K562 (cell line): Measurements from ENCODE around the gene RGS7.

ENCODE experiments used
- ATF4 ChIP-seq: fragments of 450-650 bp; formaldehyde crosslinking; IDR thresholded peaks from 2 replicates; pipeline ENCODE4 v1.4.0; 2022; ENCODE audit warnings: mild to moderate bottlenecking, moderate library complexity
- ELF1 ChIP-seq: fragments of 200-800 bp; sonication (Bioruptor generic); IDR thresholded peaks from 2 replicates; pipeline ENCODE4 v1.6.1; 2016; ENCODE audit warnings: missing genetic modification characterization, missing compliant biosample characterization
- EP300 ChIP-seq: IDR thresholded peaks from 2 replicates; pipeline ENCODE4 v1.6.1; 2012; ENCODE audit warnings: low read length, improper control_type of control experiment
- HIVEP1 ChIP-seq: fragments of 250-450 bp; sonication (Bioruptor Pico); IDR thresholded peaks from 2 replicates; pipeline ENCODE4 v1.4.0; 2020; ENCODE audit warnings: mild to moderate bottlenecking
- MAFF ChIP-seq: IDR thresholded peaks from 2 replicates; pipeline ENCODE4 v1.6.1; 2012; ENCODE audit warnings: low read length, improper control_type of control experiment
- MTA1 ChIP-seq: fragments of 450-650 bp; IDR thresholded peaks from 2 replicates; pipeline ENCODE4 v1.6.1; 2017; ENCODE audit warnings: borderline replicate concordance
- MYC ChIP-seq, 2 experiments: fragments of 250-450 bp in 1 of 2; sonication (Bioruptor Pico) in 1 of 2; IDR thresholded peaks; 2 replicates each; pipeline versions ENCODE4 v1.5.1 to v1.6.1; 2012 to 2021; ENCODE audit warnings: low read depth in 2 of 2, borderline replicate concordance in 1 of 2, improper control_type of control experiment in 1 of 2, low read length in 1 of 2, mild to moderate bottlenecking in 1 of 2, moderate library complexity in 1 of 2
- NFIX ChIP-seq: fragments of 250-450 bp; sonication (Bioruptor Pico); IDR thresholded peaks from 2 replicates; pipeline ENCODE4 v1.4.0; 2020; ENCODE audit warnings: low read depth, mild to moderate bottlenecking, moderate library complexity
- PCBP2 ChIP-seq: fragments of 200-400 bp; formaldehyde crosslinking; IDR thresholded peaks from 2 replicates; pipeline ENCODE4 v1.6.1; 2018; ENCODE audit warnings: low read length, low read depth, mild to moderate bottlenecking, moderate library complexity; ENCODE audit not compliant: poor library complexity, severe bottlenecking
- REST ChIP-seq, 2 experiments: fragments of 450-650 bp; formaldehyde crosslinking in 1 of 2; IDR thresholded peaks; 2 replicates each; pipeline versions ENCODE4 v1.4.0 to v1.6.1; 2014 to 2020; ENCODE audit warnings: mild to moderate bottlenecking in 2 of 2, borderline replicate concordance in 1 of 2, low read depth in 1 of 2
- SIX5 ChIP-seq, 2 experiments: IDR thresholded peaks; 2 replicates each; pipeline ENCODE4 v1.6.1; 2011; ENCODE audit warnings: low read length in 2 of 2, borderline replicate concordance in 1 of 2, low read depth in 1 of 2, mild to moderate bottlenecking in 1 of 2, moderate library complexity in 1 of 2; ENCODE audit not compliant: insufficient read depth in 1 of 2
- SP2 ChIP-seq: IDR thresholded peaks from 2 replicates; pipeline ENCODE4 v1.6.1; 2011; ENCODE audit warnings: mild to moderate bottlenecking, low read depth, low read length, moderate library complexity; ENCODE audit not compliant: poor library complexity, severe bottlenecking; ENCODE audit errors: extremely low read depth
- ZFX ChIP-seq: sonication (generic); formaldehyde crosslinking; IDR thresholded peaks from 2 replicates; pipeline ENCODE4 v1.8.0; 2022; ENCODE audit warnings: mild to moderate bottlenecking, missing genetic modification reagents, moderate library complexity

- TF ChIP-seq SP2 (no peak), ATF4 (CRISPR knock-in tag) (no peak), PCBP2 (no peak), NFIX (CRISPR knock-in tag) (no peak), ZFX (CRISPR knock-in tag) (no peak), MAFF (no peak), HIVEP1 (no peak), MYC (IDR thresholded peaks at IDR 0.05; ENCODE audit: low read depth, low read length) (no peak), MYC (CRISPR knock-in tag; IDR thresholded peaks at IDR 0.05; ENCODE audit: borderline replicate concordance, low read depth) (no peak), MTA1 (no peak), ELF1 (tag) (no peak), SIX5 (IDR thresholded peaks at IDR 0.05; ENCODE audit: borderline replicate concordance in 1 of 2, insufficient read depth in 1 of 2, low read depth in 1 of 2, low read length in 2 of 2) (no peak), REST (IDR thresholded peaks at IDR 0.05; ENCODE audit: borderline replicate concordance) (no peak), REST (CRISPR knock-in tag; IDR thresholded peaks at IDR 0.05; ENCODE audit: low read depth) (no peak), EP300 (no peak)
These were observed 447.1 kb downstream of the RGS7 start for GRCh38 chr1:240909701-240910457.
